Measurements from ENCODE around the gene SPRR2F. TPM values are rescaled to one million over a fixed set of nuclear protein-coding genes. Genes with fewer than 3 reads are reported as not detected.

The SPRR2F gene
- total RNA-seq, 1 experiment from 2014 or later: not detected

DNA sequence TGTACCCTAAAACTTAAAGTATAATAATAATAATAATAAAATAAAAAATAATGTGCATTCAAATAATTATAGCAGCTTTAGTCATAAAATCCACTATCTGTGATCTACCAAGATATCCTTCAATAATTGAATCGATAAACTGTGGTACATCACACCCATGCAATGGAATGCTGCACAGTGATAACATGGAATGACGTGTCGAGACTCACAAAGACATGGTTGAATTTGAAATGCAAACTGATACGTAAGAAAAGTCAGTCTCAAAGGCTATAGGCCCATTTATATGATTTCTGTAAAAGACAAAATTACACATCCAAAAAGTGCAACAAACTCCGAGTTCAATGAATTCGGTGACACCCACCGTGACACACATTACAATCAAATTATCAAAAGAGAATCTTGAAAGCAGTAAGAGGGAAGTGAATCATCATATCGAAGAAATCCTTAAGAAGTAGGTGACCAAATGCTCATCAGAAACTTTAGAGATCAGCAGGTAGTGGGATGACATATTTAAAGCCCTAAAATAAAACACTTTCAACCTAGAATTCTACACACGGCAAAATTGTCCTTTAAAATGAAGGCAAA lies 13.8 kb downstream of the SPRR2F start:
- intact Hi-C loops (cut with micrococcal nuclease): loop anchor here (1.0 to 2.0 kb wide), 2 partner anchors 58 to 91 kb away; partner anchors contain the start of gene SPRR2D
- DNase-seq (ENCODE audit: unreplicated experiment): no peak
- peak overlapping the region; percentile 82 for H3K27ac Mint-ChIP-seq (ENCODE audit: low read depth, unreplicated experiment)
- H3K4me3 Mint-ChIP-seq (ENCODE audit: unreplicated experiment): no peak overlapping the region
- no peaks in the 10 kb centered on the region for H3K27me3 Mint-ChIP-seq (ENCODE audit: insufficient read depth, unreplicated experiment)
- no peak for TF ChIP-seq CTCF (IDR thresholded peaks at IDR 0.05; ENCODE audit: unreplicated experiment)
- TSS peak; percentile 82 for BruUV-seq (replicated peaks)
- ChIA-PET CTCF (interaction anchor here (0.6 to 1.0 kb wide), 2 partner anchors 89 to 91 kb away, joined by 3 read pairs; no protein-coding TSS in a partner anchor), POLR2A (interaction anchor here (0.7 to 2.4 kb wide), 9 partner anchors 17 to 174 kb away, joined by 3 to 14 read pairs (median 4); partner anchors contain the start of gene SPRR4)
- no peaks in the 10 kb centered on the region for H3K36me3 Mint-ChIP-seq (ENCODE audit: insufficient read depth, unreplicated experiment)
- peaks cover 33% of the 10 kb centered on the region for H3K4me1 Mint-ChIP-seq (ENCODE audit: insufficient read depth, unreplicated experiment)
- peaks cover 10% of the 10 kb centered on the region for H3K9me3 Mint-ChIP-seq (ENCODE audit: unreplicated experiment)

- Mint-ChIP-seq H3K4me3 (ENCODE audit: unreplicated experiment) (no peak overlapping the region), H3K27me3 (ENCODE audit: insufficient read depth, unreplicated experiment) (no peaks in the 10 kb centered on the region)
- POLR2A ChIA-PET: interaction anchor here (0.6 to 1.5 kb wide), 2 partner anchors 13 to 15 kb away, joined by 3 to 4 read pairs; no protein-coding TSS in a partner anchor
Observed at GRCh38 chr1:153095764-153096163, 17.6 kb downstream of the SPRR2F start.

GRCh38 chr1:153094426-153094825 lies 18.9 kb downstream of the SPRR2F start, which contains the start of gene SPRR2E:
TSS of gene SPRR2E (minus strand) at chr1:153094526. CDS start at chr1:153093751, 775 bp downstream.
- BruUV-seq (replicated peaks): no TSS peak
- intact Hi-C loops (cut with micrococcal nuclease): no loop called here
- Mint-ChIP-seq H3K27ac (ENCODE audit: low read depth, unreplicated experiment) (no peak within 1 kb of the TSS), H3K27me3 (ENCODE audit: insufficient read depth, unreplicated experiment) (no peaks in the 10 kb centered on the region), H3K36me3 (ENCODE audit: insufficient read depth, unreplicated experiment) (no peaks in the 10 kb centered on the region), H3K4me1 (ENCODE audit: insufficient read depth, unreplicated experiment) (peaks cover 13% of the 10 kb centered on the region), H3K4me3 (ENCODE audit: unreplicated experiment) (no peak within 1 kb of the TSS), H3K9me3 (ENCODE audit: unreplicated experiment) (no peaks in the 10 kb centered on the region)
- no peak for DNase-seq (ENCODE audit: unreplicated experiment)
- POLR2A ChIA-PET: interaction anchor here (1.4 kb wide), 1 partner anchor 23 kb away, joined by 9 read pairs; the partner anchor contains the start of gene SPRR2B
- CTCF ChIA-PET: no interaction called here
- no peak for TF ChIP-seq CTCF (IDR thresholded peaks at IDR 0.05; ENCODE audit: unreplicated experiment)

More at GRCh38 chr1:153095764-153096163, 17.6 kb downstream of the SPRR2F start:
- no TSS peak for BruUV-seq (replicated peaks)
- CTCF ChIA-PET: interaction anchor here (0.6 kb wide), 2 partner anchors 89 to 297 kb away, joined by 3 to 5 read pairs; no protein-coding TSS in a partner anchor
- Mint-ChIP-seq H3K4me1 (ENCODE audit: insufficient read depth, unreplicated experiment) (peaks cover 23% of the 10 kb centered on the region), H3K27ac (ENCODE audit: low read depth, unreplicated experiment) (no peak overlapping the region), H3K36me3 (ENCODE audit: insufficient read depth, unreplicated experiment) (no peaks in the 10 kb centered on the region), H3K9me3 (ENCODE audit: unreplicated experiment) (no peaks in the 10 kb centered on the region)
- intact Hi-C loops (cut with micrococcal nuclease): no loop called here
- no peak for TF ChIP-seq CTCF (IDR thresholded peaks at IDR 0.05; ENCODE audit: unreplicated experiment)
- no peak for DNase-seq (ENCODE audit: unreplicated experiment)

GRCh38 chr1:153087652-153088051 lies 25.7 kb downstream of the SPRR2F start:
- intact Hi-C loops (cut with micrococcal nuclease): no loop called here
- no TSS peak for BruUV-seq (replicated peaks)

More at GRCh38 chr1:153087652-153088051, 25.7 kb downstream of the SPRR2F start:
- TF ChIP-seq CTCF (IDR thresholded peaks at IDR 0.05; ENCODE audit: unreplicated experiment): no peak
- no peaks in the 10 kb centered on the region for H3K36me3 Mint-ChIP-seq (ENCODE audit: insufficient read depth, unreplicated experiment)
- no peaks in the 10 kb centered on the region for H3K27me3 Mint-ChIP-seq (ENCODE audit: insufficient read depth, unreplicated experiment)
- no peak overlapping the region for H3K4me3 Mint-ChIP-seq (ENCODE audit: unreplicated experiment)
- no peak overlapping the region for H3K27ac Mint-ChIP-seq (ENCODE audit: low read depth, unreplicated experiment)
- no peak for DNase-seq (ENCODE audit: unreplicated experiment)
- ChIA-PET CTCF (no interaction called here), POLR2A (interaction anchor here (0.8 kb wide), 1 partner anchor 11 kb away, joined by 3 read pairs; no protein-coding TSS in a partner anchor)
- peaks cover 6% of the 10 kb centered on the region for H3K4me1 Mint-ChIP-seq (ENCODE audit: insufficient read depth, unreplicated experiment)
- H3K9me3 Mint-ChIP-seq (ENCODE audit: unreplicated experiment): peaks cover 11% of the 10 kb centered on the region

Measured in MCF 10A (cell line).